NOMO-1 (cell line): ENCODE measurements around the gene COASY.

ENCODE experiments used
- DNase-seq, 2 experiments: peaks; one replicate each; lab custom pipeline; 2025; ENCODE audit not compliant: unreplicated experiment in 2 of 2; lab: John Stamatoyannopoulos, UW

COASY gene

DNA sequence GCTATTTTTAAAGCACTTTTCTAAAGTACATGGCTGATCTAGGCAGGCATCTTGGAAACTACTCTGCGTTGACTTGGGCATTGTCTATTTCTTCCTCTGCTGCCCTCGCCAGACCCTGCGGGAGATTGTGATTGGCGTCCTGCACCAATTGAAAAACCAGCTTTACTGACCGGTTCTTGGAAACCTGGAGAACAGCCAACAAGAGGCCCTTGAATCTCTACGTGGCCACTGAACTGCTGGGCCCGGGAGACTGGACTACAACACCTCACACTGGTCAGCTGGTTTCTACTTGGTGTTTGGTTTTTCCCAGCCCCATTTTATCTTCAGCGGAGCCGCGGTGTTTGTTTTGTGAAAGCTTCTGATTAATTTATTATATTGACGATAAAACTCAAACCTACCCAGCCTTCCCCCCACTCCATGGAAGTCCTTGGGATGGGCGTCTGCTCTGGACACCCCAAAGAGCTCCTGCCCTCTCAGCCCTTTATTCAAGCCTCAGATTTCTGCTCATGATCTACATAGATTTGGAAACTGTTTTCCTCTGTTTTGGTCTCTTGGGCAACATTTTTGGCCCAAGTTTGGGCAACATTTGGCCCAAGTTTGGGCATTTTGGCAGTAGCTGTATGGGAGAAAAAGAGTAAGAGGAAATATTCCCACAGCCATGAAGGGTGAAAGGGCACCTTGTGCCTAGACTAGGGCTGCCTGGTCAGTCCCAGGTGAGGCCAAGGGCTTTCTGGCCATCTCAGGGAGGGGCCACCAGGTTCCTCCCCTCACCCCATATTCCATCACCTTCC is 9.7 kb downstream of the COASY start:
- no peak for DNase-seq

DNA sequence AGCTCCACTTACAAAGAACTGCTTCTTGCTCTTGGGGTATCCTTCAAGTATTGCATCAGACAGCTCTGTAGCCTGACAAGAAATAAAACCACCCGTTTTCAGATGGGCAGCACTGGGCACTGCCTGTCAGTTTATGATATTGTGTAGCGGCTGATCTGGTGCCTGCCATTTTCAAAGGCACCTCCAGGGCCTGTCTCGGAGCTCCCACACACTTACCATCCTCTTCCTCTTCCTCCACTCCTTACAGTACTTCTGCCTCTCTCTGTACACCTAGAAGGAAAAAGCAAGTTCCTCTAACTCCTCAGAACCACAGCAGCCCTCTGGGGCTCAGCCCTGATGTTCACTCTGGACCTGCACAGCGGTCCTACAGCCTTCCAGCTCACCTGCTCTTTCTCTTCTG is 11.1 kb downstream of the COASY start:
- no peak for DNase-seq

DNA sequence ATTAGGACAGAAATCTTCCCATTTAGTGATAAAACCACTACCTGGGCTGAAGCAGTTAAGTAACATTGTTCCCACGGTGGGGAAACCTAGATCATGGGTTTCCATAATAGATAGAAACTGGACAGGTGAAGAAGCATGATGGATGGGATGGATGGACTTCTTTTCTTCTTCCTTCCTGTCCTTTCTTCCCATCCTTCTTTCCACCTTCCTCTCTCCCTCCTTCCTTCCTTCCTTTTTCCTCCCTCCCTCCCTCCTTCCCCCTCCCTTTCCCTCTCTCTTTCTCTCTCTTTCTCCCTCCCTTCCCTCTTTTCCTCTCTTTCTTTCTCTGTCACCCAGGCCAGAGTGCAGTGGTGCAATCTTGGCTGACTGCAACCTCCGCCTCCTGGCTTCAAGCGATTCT is 12.5 kb downstream of the COASY start:
- DNase-seq = no peak

DNA sequence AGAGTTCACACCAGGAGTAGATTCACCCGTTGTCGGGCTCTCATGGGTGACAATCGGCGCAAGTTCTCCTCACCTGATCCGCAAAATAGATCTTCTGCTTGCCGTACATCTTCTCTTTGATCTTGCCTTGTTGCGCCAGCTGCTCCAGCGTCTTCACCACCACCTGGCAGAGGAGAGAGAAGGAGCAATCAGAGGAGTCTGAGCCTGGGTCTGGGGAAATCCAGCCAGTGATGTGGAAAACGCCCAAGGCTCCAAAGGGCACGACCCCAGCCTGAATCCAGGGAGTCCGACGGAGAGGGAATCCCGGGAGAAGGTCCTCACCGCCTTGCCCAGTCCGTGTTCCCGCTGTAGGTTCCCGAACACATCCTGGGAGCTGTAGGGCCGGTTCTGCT is 15.2 kb downstream of the COASY start:
- DNase-seq = no peak

DNA sequence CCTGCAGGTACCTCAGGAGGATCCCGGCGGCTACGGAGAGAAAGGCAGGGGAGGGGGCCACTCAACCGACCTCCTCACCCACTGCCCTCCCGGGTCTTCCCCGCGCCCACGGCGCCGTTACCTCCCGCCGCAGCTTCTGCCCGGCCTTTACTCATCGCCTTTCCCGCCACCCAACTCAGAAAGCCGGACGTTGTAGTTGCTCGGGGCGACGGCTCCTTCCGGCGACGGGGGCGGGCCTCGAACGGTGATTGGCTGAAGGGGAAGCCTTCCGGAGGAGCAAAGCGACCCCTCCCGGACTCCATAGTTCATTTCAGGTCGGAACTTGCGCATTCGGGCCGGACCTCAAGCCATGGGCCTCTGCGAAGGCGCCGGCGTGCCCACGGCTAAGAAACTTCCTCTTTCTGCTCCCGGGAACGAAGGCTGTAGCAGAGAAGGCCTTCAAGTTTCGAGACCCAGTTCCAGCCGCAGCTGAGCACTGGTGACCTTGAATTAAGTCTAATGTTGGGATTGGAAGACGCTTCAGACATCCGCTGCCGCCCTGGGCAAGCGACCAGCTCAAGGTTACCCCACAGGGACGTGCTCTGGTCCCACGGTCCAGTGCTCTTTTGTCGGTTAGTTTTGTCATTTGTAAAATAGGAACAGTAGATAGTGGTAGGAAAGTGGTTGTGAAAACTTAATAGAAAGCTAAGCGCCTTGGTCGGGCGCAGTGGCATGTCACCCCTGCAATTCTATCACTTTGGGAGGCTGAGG is 15.8 kb downstream of the COASY start, which contains the start of gene PSMC3IP:
PSMC3IP (minus strand) TSS at position 198 of the 750 bp plus-strand sequence; CDS start at position 155, 43 bp downstream.
- peak; percentile 97 for DNase-seq

DNA sequence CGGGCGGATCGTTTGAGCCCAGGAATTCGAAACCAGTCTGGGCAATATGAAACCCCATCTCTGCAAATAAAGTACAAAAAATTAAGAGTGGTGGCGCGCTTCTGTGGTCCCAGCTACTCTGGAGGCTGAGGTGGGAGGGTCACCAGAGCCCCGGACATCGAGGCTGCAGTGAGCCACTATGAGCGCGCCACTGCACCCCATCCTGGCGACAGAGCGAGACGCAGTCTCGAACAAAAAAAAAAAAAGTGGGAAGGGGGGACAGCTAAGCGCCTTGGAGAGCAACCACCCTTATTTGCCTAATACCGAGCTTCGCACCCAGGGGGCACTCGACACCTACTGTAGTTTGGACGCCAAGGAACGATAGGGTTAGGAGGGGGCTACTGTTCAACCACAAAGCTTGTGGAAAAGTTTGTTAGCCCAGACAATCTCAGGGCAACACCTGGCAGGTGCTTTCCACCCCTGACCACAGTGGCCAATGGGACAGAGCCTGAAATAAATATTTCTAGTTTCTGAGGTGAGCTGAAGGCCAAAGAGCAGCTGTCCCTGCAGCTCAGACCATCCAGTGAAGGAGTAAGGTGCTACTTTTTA is 16.4 kb downstream of the COASY start:
- peak; percentile 81 to 89 for DNase-seq

DNA sequence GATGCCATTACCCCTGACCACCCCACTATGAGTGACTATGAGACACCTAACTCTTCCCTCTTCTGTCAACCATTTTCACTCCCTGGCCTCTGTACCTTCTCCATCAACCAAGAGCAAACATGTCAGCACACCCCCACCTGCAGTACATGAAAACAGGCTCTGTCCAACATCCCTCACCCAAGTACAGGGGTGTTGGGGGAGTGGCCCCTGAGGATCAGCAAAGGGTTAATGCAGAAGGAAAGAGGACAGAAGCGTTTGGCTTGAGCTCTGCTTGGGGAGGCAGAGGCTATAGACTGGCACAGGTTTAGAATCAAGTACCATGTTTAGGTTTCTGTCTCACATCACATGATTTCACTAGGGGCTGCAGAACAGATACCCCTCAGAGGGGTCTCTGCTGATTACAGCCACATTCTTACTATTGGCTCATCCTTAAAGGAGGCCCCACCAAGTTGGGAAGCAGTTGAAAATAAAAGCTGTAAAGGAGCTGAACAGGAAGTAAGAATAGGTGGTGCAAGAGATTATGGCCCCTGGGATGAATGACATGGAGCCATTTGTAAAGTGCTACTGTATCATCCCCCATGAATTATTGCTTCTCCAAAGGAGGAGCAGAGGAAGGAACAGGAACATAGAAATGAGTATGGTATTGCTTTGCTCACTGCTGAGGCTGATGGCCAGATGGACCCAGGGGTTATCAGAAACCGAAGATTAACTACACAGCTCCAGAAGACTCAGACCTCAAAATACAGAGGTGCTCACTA is 18.0 kb downstream of the COASY start:
- DNase-seq = peak; percentile 5 to 26

DNA sequence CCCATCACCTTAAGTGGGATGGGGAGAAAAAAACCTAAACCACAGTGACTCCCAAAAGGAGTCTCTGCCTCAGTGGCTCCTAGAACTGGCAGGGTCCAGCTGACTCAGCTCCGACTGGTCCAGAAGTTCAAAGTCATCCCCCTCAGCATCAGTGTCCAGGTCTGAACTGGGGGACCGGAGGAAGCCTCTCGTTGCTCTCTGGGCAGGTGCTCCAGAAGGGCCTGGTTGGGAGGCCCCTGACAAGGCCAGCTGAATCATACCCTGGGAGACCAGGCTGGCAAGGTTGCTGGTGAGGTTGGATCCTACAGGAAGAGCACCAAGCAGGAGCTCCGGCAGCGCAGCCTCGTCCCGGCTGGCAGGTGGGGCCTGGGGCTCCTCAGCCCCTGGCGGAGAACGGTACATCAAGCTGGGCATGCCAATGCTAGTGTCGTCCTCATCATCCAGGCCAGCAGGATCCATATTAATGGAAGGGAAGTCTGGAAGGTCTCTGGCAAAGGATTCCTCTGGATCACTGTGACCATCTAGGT is 19.9 kb downstream of the COASY start:
- no peak for DNase-seq

DNA sequence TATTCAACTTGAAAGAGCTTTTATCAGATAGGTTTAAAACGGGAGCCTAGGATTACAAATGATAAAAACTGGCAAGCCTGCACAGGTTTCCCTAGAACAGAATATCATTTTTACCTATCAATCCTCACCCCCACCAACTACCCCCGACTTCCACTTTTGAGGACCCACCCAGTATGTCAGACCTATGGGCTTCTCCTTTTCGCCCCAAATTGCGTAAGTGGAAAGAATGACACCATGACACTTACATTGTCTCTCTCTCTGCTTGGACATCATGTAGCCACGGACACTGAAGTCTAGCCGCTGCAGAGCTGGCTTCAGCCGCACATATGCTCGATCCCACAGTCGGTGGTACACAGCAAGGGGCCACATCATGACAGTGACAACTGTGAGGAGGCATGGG is 22.9 kb downstream of the COASY start:
- peak; percentile 74 to 75 for DNase-seq

DNA sequence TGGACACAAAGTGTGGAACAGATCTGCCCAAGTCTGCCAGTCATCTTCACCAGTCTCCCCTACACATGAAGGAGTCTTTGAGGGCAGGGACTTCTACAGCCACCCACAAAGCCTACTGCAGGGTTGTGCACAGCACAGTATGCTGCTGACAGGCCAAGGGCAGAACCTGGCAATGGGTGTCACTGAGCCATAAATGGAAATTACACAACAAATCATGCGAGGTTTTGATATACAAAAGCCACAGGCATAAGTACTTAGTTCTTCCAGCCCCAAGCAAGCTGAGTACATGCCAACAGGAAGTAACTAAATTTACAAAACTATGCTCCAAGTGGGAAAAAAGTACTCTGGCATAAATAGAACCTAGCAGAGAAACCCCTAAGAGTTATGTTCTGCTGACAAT is 23.4 kb downstream of the COASY start:
- peak in 1 of 2 experiments; percentile 27 for DNase-seq

DNA sequence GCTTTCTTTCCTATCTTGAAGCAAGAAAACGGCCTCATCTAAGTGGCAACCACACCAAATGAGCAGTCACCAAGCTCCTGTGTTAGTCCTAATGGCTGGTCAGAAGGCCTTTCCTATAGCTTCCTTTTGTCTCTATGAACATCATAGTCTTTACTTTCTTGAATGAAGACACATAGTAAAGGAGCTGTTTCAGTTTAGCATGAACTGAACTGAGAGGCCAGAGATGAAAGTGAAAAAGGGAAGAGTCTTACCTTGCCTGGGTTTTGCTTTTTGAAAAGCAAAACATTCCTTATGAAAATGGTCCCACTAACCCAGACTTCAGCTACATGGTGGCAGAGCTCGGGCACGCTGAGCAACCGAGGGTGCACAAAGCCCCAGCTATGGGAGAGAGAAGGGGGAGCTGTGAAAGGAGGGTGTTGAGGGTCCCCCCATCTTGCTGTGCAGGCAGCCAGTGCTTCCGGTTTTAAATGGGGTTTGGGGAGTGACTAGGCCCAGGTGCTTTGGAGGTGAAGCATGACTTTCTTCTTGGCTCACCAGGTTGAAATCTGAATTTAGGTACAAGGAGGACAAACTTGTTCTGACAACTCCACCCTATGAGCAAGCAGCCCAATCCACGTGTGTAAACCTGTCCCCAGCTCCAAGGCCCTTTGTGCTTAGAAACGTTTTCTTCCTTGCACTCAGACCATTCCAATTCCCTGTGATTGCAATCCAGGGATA is 24.7 kb downstream of the COASY start:
- DNase-seq = peak in 1 of 2 experiments; percentile 4

DNA sequence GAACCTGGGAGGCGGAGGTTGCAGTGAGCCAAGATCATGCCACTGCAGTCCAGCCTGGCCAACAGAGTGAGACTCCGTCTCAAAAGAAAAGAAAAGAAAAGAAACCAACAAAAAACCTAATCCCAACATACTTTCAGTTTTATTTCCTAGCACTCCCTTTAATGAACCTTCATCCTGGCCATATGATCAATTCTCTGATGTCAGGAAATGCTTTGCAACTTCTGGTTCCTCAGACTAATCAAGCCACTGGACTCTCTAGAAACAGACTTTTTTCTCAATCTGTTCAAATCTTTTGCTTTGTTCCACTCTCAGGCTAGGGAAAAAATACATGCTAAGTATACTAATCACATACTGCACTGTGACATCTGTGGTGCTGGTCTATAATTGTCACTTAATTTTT is 28.9 kb downstream of the COASY start:
- DNase-seq = no peak

DNA sequence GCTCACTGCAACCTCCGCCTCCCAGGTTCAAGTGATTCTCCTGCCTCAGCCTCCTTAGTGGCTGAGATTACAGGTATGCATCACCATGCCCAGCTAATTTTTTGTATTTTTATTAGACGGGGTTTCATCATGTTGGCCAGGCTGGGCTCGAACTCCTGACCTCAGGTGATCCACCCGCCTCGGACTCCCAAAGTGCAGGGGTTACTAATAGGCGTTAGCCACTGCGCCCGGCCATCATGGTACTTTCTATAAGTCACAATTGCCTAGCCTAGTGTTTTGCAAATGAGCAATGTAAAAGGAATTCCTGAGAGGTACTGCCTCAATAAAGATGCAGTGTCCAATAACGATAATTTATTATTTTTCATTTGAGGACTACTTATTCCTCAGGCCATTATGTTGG is 29.5 kb downstream of the COASY start:
- DNase-seq = no peak

DNA sequence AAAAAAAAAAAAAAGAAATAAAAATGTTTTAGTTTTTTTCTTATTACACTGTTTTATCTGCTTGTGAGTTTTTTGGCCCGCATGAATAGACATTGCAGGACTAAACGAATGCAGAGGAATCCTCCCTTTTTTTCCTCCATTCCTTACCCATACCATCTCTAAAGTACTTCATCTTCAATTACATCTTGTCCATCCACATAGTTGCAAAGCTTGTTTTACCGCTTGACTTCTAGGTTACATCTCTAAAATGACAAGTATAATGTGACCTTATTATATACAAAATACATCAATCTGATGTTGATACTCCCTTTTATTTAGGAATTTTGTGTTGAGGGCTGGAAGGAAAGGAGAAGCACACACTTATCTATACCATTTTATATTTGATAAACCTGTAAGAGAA is 34.4 kb downstream of the COASY start:
- no peak for DNase-seq

DNA sequence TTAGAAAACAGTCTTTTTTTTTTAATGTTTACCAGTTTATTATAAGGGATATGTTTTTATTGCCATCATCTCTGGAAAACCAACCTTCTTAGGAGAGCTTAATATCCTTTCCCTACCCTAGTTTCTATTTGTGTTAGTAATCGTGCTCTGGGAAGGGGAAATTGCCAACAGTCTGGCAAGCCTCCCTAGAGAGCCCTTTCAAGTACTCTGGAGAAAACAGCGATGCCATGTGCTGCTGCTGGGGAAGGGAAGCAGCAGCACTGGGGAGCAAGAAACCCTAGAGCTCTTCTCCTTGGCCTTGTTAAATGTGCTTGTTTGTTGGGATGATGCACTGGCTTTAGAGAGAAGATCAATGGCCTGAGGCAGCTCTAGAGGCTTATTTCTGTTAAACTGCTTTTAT is 37.0 kb downstream of the COASY start:
- DNase-seq = no peak

DNA sequence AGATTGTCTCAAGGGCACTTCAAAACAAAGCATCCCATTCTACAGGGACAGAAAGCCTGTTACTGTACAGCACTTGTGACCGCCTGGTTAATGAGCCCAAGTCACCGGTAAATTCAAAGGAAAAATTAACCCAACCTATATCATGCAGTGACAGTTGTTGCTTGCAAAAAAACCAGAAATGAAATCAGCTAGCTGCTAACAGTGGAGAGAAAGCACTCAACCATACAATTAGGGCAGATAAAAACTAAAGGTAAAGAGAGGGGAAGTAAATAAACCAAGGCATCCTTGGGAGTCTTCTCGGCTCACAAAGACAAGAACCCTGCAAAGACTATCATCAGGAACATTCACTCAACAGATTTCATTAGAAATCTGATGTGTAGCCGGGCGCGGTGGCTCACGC is 41.4 kb downstream of the COASY start:
- DNase-seq = no peak

DNA sequence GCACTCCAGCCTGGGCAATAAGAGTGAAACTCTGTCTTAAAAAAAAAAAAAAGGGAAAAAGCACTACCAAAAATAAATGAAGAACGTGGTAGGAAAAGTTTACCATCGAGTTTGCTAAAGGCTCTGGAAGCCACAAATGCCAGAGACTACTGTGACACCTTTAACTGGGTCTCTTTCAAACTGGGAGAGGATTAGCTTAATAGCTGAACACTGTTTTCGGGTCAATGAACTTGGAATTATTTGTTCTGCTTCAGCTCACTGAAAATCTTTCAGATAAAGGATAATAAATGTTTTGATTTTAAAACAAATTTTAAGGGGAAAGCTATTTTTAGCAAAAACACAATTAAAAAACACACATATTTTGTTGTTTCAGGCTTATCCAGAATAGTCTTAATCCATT is 45.8 kb downstream of the COASY start:
- no peak for DNase-seq

DNA sequence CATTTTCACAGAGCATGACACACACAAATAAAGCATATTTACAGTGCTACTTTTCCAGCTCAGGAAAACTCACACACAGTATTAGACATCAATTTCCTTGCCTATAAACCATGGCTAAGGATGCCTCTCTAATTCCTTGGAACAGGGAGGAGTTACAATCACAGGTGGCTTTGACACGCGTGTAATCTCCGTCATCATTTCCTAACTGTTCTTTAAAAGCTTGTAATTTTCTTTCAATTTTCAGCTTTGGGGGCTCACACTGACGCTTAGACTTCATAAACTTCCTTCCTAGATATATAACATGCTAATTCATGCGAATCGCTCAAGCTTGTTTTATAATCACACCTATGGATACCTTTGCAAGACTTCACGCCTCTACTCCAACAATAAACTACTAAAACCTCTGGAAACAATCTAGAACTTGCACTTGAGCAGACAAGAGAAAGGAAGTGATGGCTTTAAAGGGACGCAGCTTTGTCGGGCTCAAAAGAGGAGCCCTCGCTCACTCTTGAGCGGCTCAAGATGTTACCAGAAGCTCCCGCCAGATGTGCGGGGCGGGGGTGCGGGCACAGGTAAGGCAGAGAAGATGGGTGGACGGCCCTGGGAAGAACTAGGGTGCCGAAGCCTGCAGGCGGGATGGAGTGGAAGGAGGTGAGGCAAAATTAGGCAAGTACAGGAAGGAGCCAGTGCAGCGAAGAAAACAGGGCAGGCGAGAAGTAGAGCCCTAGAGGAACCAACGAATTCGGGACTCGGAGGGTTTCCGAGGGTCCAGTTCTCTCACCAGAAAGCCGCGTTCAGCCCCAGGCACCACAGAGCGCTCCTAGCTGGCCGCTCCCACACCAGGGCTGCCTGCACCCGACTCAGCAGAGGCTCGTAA is 46.6 kb downstream of the COASY start:
- DNase-seq = peak; percentile 21 to 40

DNA sequence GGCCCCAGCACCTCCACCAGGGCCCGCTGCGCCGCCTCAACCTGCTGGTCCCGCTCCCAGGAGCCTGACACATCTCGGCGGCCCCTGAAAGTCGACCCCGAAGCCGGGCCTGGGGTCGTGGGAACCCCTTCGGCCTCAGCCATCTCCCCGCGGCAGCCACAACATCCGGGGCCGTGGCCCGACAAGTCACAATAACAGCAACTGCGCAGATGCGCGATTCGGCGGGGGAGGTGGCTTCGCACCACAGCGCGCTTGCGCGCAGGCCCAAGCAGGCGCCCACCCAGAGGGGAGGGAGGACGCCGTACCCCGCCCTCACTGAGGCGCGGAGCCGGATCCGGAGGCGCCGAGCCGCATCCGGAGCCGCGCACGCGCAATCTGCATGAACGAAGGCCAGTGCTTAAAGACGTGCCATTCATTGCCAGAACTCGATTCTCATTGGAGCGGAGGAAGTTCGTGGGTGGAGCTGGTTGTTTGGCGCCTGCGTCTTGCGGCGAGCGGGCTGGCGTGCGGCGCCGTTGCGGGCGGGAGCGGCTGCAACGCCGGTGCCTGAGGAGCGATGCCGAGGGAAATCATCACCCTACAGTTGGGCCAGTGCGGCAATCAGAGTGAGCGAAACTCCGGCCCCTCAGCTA is 47.4 kb downstream of the COASY start, which contains the start of the genes RETREG3 and TUBG1:
RETREG3 (minus strand) TSS at position 193 of the 632 bp plus-strand sequence; CDS start at position 143, 50 bp downstream.
TUBG1 (plus strand) TSS at position 502 of the 632 bp plus-strand sequence; CDS start at position 557, 55 bp downstream.
- peak; percentile 98 to 99 for DNase-seq
